Tibial nerve (tissue), 4 donors: ENCODE results near the gene LRP1. TPM values are rescaled to one million over a fixed set of nuclear protein-coding genes. Genes with fewer than 3 reads are reported as not detected.
A peak's percentile ranks its signal among the peaks of the same experiment; 100 is the strongest.

Source experiments
- DNase-seq, 2 donors: peaks; one replicate each; pipeline ENCODE4 v3.0.0-alpha.2; 2019; ENCODE audit warnings: low spot score in 2 of 2
- H3K27ac ChIP-seq, 4 donors: fragments of 200-600 bp; sonication (generic) in 3 of 4; one replicate each; pipeline ENCODE4 v1.5.1; 2017 to 2019; ENCODE audit warnings: mild to moderate bottlenecking in 1 of 4
- H3K27me3 ChIP-seq, 2 donors: fragments of 200-600 bp; sonication (generic) in 1 of 2; one replicate each; pipeline versions ENCODE4 v1.5.1 to v1.6.0; 2017 to 2019
- H3K36me3 ChIP-seq, 3 donors: fragments of 200-600 bp; sonication (generic); one replicate each; pipeline ENCODE4 v1.5.1; 2018 to 2019
- H3K4me1 ChIP-seq, 4 donors: fragments of 200-600 bp; sonication (generic) in 3 of 4; one replicate each; pipeline ENCODE4 v1.5.1; 2017 to 2019
- H3K4me3 ChIP-seq, 4 donors: fragments of 200-600 bp; sonication (generic) in 3 of 4; one replicate each; pipeline ENCODE4 v1.5.1; 2017 to 2019; ENCODE audit warnings: mild to moderate bottlenecking in 1 of 4, moderate library complexity in 1 of 4
- H3K9me3 ChIP-seq, 4 donors: fragments of 200-600 bp; sonication (generic) in 3 of 4; one replicate each; pipeline ENCODE4 v1.5.1; 2017 to 2019
- CTCF ChIP-seq, 5 experiments: fragments of 200-600 bp in 3 of 5; fragments of 450-650 bp in 2 of 5; sonication (generic) in 3 of 5; IDR thresholded peaks; one replicate each; pipeline ENCODE4 v1.5.1; 2016 to 2019; ENCODE audit warnings: antibody characterized with exemption in 5 of 5, mild to moderate bottlenecking in 3 of 5, moderate library complexity in 2 of 5
- EP300 ChIP-seq, 2 donors: sonication (generic); formaldehyde crosslinking; IDR thresholded peaks; one replicate each; pipeline ENCODE4 v1.6.1; 2017; ENCODE audit warnings: antibody characterized with exemption in 2 of 2, mild to moderate bottlenecking in 1 of 2
- POLR2A ChIP-seq, 2 donors: fragments of 450-650 bp; IDR thresholded peaks; one replicate each; pipeline ENCODE4 v1.6.1; 2017; ENCODE audit warnings: antibody characterized with exemption in 2 of 2, mild to moderate bottlenecking in 2 of 2, moderate library complexity in 2 of 2
- whole genome bisulfite sequencing, 2 donors: methylation state at CpG; one replicate each; pipeline ENCODE4 v1.1.5; 2018; 5-methylcytosine and 5-hydroxymethylcytosine counted together
- total RNA-seq, 4 donors: library from RNA; depleted of rRNA; stranded (reverse); fragments of >200 nt; gene quantifications; one replicate each; pipeline ENCODE4 v1.1.0, GENCODE V29; 2016

LRP1 gene
- total RNA-seq, 4 donors from 2014 or later = 410 to 653 (median 527) TPM

- H3K36me3 ChIP-seq = peaks cover 0 to 40% (median 14%) of the 10 kb centered on the region in 3 donors
- peak overlapping the region in 2 of 4 donors; percentile 66 to 76 for H3K27ac ChIP-seq
- no peaks in the 10 kb centered on the region for H3K9me3 ChIP-seq
- no peak for DNase-seq
- no peak overlapping the region for H3K4me3 ChIP-seq
- TF ChIP-seq POLR2A (IDR thresholded peaks at IDR 0.05) = no peak
- peaks cover 4 to 68% (median 36%) of the 10 kb centered on the region in 4 donors for H3K4me1 ChIP-seq
- peaks cover 0 to 27% of the 10 kb centered on the region in 2 donors for H3K27me3 ChIP-seq
- WGBS, 2 donors = 78 to 84% methylated on average over 3 of the region's 3 CpGs
Observed at GRCh38 chr12:57234233-57234570, 105.9 kb downstream of the LRP1 start.

- Histone ChIP-seq H3K27ac (peak overlapping the region in 3 of 4 donors; percentile 53 to 76 (median 66)), H3K4me3 (no peak overlapping the region), H3K4me1 (peaks cover 4 to 70% (median 38%) of the 10 kb centered on the region in 4 donors), H3K9me3 (no peaks in the 10 kb centered on the region), H3K27me3 (peaks cover 0 to 31% of the 10 kb centered on the region in 2 donors), H3K36me3 (peaks cover 0 to 40% (median 14%) of the 10 kb centered on the region in 3 donors)
- TF ChIP-seq CTCF (IDR thresholded peaks at IDR 0.05) (no peak), POLR2A (IDR thresholded peaks at IDR 0.05) (no peak), EP300 (IDR thresholded peaks at IDR 0.05) (no peak)
- no peak for DNase-seq
- 81 to 82% methylated on average over 10 of the region's 10 CpGs for WGBS, 2 donors
Observed at GRCh38 chr12:57234571-57235016, 106.3 kb downstream of the LRP1 start.

DNA sequence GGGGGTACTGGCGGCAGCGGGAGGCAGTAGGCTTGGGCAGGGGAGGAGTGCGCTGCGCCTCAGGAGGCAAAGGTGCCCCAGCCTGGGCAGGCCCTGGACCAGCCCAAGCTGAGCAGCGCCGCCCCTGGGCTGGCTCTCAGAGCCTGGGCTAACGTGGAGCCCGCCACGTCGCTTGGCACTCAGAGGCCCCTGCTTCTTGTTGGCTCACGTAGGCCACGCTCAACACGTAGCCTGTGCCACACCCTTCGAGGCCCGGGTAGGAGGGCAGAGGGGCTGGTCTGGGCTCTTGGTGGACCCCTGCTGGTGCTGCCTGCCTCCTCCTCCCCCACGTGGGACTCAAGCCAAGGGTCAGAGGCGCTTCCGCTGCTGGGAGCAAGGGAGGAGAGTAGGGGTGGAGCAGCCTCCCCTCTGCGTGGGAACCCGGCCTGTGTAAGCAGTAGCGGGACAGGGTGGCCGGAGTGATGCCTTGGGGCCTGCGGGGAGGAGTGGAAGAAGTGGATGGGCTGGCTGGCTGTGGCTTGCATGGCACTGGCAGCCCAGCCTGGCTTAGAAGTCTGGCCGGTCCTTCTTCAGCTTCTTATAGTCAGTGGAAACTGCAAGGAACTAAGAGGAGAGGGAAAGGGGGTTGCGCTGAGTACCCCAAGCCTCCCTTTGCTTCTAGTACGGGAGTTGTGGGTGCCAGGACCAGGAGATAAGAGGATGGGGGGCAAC, 106.9 kb downstream of the LRP1 start:
- 37 to 53% methylated on average over 14 to 26 of the region's 26 CpGs for WGBS, 2 donors
- TF ChIP-seq EP300 (IDR thresholded peaks at IDR 0.05) (no peak), POLR2A (IDR thresholded peaks at IDR 0.05) (no peak), CTCF (IDR thresholded peaks at IDR 0.05) (no peak)
- no peak overlapping the region for H3K4me3 ChIP-seq
- peaks cover 0 to 37% of the 10 kb centered on the region in 2 donors for H3K27me3 ChIP-seq
- H3K27ac ChIP-seq = peak overlapping the region in 3 of 4 donors; percentile 53 to 76 (median 66)
- DNase-seq = no peak
- no peaks in the 10 kb centered on the region for H3K9me3 ChIP-seq
- H3K36me3 ChIP-seq = peaks cover 0 to 40% (median 14%) of the 10 kb centered on the region in 3 donors
- H3K4me1 ChIP-seq = peaks cover 4 to 72% (median 43%) of the 10 kb centered on the region in 4 donors

GRCh38 chr12:57235728-57236131, 107.4 kb downstream of the LRP1 start:
- Histone ChIP-seq H3K4me3 (peak overlapping the region in 1 of 4 donors; percentile 15), H3K9me3 (no peaks in the 10 kb centered on the region), H3K27me3 (peaks cover 0 to 43% of the 10 kb centered on the region in 2 donors), H3K4me1 (peaks cover 0 to 72% (median 43%) of the 10 kb centered on the region in 4 donors), H3K27ac (peak overlapping the region in 2 of 4 donors; percentile 66 to 76), H3K36me3 (peaks cover 0 to 40% (median 14%) of the 10 kb centered on the region in 3 donors)
- TF ChIP-seq EP300 (IDR thresholded peaks at IDR 0.05) = no peak
- no peak for TF ChIP-seq CTCF (IDR thresholded peaks at IDR 0.05)
- no peak for TF ChIP-seq POLR2A (IDR thresholded peaks at IDR 0.05)
- WGBS, 2 donors = 70 to 71% methylated on average over 7 to 8 of the region's 8 CpGs
- DNase-seq = no peak

DNA sequence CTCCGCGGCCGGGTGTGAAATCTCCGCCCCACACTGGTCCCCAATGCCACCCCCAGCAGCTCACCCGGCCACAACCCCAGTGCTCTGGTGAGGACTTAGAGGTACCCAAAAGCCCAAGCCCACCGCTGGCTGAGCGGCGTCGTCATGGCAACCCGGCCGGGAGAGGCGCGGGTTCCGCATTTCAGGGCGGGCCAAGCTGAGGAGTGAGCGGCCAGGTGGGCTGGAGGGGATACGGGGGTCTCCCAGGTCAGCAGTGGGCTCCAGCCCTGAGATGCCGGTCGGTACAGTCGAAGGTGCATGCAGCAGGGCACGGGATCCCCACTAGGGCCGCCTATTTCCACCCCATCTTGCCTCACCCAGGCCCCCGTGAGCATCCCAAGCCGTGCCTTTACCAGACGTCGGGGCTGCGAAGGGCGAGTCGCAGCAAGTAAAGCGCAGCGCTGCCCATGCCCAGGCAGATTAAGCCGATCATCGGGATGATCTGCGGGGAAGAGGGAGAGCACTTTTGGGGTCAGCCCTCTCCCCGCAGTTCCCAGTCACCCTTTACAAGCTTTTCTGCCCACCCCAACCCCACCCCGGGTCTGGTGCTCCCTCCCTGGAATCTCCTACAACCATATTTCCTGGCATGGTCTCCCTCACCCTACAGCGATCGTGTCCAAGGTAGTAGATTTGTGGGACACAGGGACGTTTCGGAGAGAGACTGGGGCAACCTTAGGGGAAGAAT, 108.1 kb downstream of the LRP1 start:
- no peaks in the 10 kb centered on the region for H3K9me3 ChIP-seq
- H3K36me3 ChIP-seq = peaks cover 0 to 35% (median 14%) of the 10 kb centered on the region in 3 donors
- TF ChIP-seq EP300 (IDR thresholded peaks at IDR 0.05) = no peak
- no peak for TF ChIP-seq POLR2A (IDR thresholded peaks at IDR 0.05)
- no peak for TF ChIP-seq CTCF (IDR thresholded peaks at IDR 0.05)
- peaks cover 0 to 72% (median 45%) of the 10 kb centered on the region in 4 donors for H3K4me1 ChIP-seq
- peak overlapping the region in 2 of 4 donors; percentile 1 to 15 for H3K4me3 ChIP-seq
- H3K27ac ChIP-seq = peak overlapping the region in 2 of 4 donors; percentile 66 to 76
- 33 to 42% methylated on average over 35 to 37 of the region's 40 CpGs for WGBS, 2 donors
- peaks cover 0 to 49% of the 10 kb centered on the region in 2 donors for H3K27me3 ChIP-seq
- DNase-seq = no peak
